Common myeloid progenitor, CD34-positive (primary cell): ENCODE results near the gene BLVRA.
"Not testable (repeated sequence)": the region's sequence is repeated elsewhere in the genome, so short reads cannot be mapped to it uniquely, and the experiment has no call there.

ENCODE experiments used
- CTCF ChIA-PET: fragments of 350-600 bp; sonication (Branson Sonifier 250); formaldehyde crosslinking; loops from one replicate; lab custom pipeline; 2021; ENCODE audit warnings: antibody characterized with exemption; lab: Charles Lee
- POLR2A ChIA-PET: fragments of 350-600 bp; sonication (Branson Sonifier 250); formaldehyde crosslinking; loops from one replicate; lab custom pipeline; 2021; ENCODE audit warnings: antibody characterized with exemption; lab: Charles Lee
- DNase-seq, 3 donors: peaks; one replicate each; pipeline versions ENCODE4 v3.0.0 to v3.0.0-alpha.2; 2013
- H3K27ac ChIP-seq, 2 experiments: 1 replicate in 1 of 2; 2 replicates in 1 of 2; pipeline ENCODE4 v1.7.0; 2013; ENCODE audit warnings: inconsistent platforms in 2 of 2, low read length in 2 of 2, mild to moderate bottlenecking in 2 of 2, low read depth in 1 of 2, moderate library complexity in 1 of 2; ENCODE audit not compliant: severe bottlenecking in 2 of 2, insufficient read depth in 1 of 2, poor library complexity in 1 of 2
- H3K27me3 ChIP-seq, 5 experiments: replicated peaks in 2 of 5; 1 replicate in 3 of 5; 2 replicates in 2 of 5; pipeline versions ENCODE4 v1.6.1 to v1.7.0; 2013; ENCODE audit warnings: low read length in 4 of 5, mild to moderate bottlenecking in 2 of 5, moderate library complexity in 2 of 5, inconsistent platforms in 1 of 5; ENCODE audit not compliant: insufficient read depth in 5 of 5, control insufficient read depth in 4 of 5
- H3K36me3 ChIP-seq, 4 experiments: 1 replicate in 2 of 4; 2 replicates in 2 of 4; pipeline versions ENCODE4 v1.6.1 to v1.7.0; 2013; ENCODE audit warnings: low read length in 3 of 4, control low read depth in 1 of 4, mild to moderate bottlenecking in 1 of 4; ENCODE audit not compliant: control insufficient read depth in 4 of 4, insufficient read depth in 4 of 4
- H3K4me1 ChIP-seq, 4 experiments: 1 replicate in 3 of 4; 2 replicates in 1 of 4; pipeline versions ENCODE4 v1.6.1 to v1.7.1; 2013; ENCODE audit warnings: low read length in 3 of 4, mild to moderate bottlenecking in 3 of 4, control low read depth in 1 of 4, inconsistent platforms in 1 of 4, moderate library complexity in 1 of 4; ENCODE audit not compliant: control insufficient read depth in 4 of 4, insufficient read depth in 4 of 4; ENCODE audit errors: control extremely low read depth in 1 of 4
- H3K4me3 ChIP-seq, 7 experiments: 1 replicate in 4 of 7; 2 replicates in 3 of 7; pipeline versions ENCODE4 v1.5.1 to v1.7.0; 2013; ENCODE audit warnings: mild to moderate bottlenecking in 7 of 7, low read length in 6 of 7, moderate library complexity in 6 of 7, inconsistent platforms in 2 of 7, low read depth in 2 of 7, control low read depth in 1 of 7; ENCODE audit not compliant: insufficient read depth in 4 of 7, control insufficient read depth in 1 of 7; ENCODE audit errors: extremely low read depth in 1 of 7
- H3K9me3 ChIP-seq, 5 experiments: 1 replicate in 4 of 5; 2 replicates in 1 of 5; pipeline versions ENCODE4 v1.6.1 to v1.7.1; 2013; ENCODE audit warnings: low read length in 4 of 5, mild to moderate bottlenecking in 2 of 5, inconsistent platforms in 1 of 5, low read depth in 1 of 5, moderate library complexity in 1 of 5; ENCODE audit not compliant: control insufficient read depth in 4 of 5, insufficient read depth in 2 of 5; ENCODE audit errors: control extremely low read depth in 1 of 5
- WGBS: methylation state at CpG from one replicate; pipeline ENCODE4 v1.1.5; 2013; ENCODE audit not compliant: insufficient coverage; 5-methylcytosine and 5-hydroxymethylcytosine counted together

The BLVRA gene

GRCh38 chr7:43731494-43731893 lies 27.0 kb upstream of the BLVRA start:
- H3K9me3 ChIP-seq, POLR2A ChIA-PET: not testable (repeated sequence)
- CTCF ChIA-PET = interaction anchor here (1.6 to 2.4 kb wide), 2 partner anchors 9 to 149 kb away, joined by 4 to 8 read pairs; partner anchors contain the start of gene STK17A

DNA sequence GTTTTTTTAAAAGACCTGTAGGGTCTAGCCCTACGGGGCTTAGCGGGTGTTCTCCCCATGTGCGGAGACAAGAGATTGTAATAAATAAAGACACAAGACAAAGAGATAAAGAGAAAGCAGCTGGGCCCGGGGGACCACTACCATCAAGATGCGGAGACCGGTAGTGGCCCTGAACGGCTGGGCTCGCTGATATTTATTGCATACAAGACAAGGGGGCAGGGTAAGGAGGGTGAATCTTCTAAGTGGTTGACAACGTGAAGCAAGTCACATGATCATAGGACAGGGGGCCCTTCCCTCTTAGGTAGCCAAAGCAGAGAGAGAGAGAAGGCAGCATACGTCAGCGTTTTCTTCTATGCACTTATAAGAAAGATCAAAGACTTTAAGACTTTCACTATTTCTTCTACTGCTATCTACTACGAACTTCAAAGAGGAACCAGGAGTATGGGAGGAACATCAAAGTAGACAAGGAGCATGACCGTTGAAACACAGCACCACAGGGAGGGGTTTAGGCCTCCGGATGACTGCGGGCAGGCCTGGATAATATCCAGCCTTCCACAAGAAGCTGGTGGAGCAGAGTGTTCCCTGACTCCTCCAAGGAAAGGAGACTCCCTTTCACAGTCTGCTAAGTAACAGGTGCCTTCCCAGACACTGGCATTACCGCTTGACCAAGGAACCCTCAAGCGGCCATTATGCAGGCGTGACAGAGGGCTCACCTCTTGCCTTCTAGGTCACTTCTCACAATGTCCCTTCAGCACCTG lies 23.7 kb upstream of the BLVRA start:
- 93% methylated on average over 6 of the region's 18 CpGs for WGBS
- CTCF ChIA-PET = interaction anchor here (0.8 to 2.1 kb wide), 3 partner anchors 10 to 23 kb away, joined by 3 to 7 read pairs (median 3); partner anchors contain the start of gene BLVRA

More at GRCh38 chr7:43731494-43731893, 27.0 kb upstream of the BLVRA start:
- DNase-seq, H3K27ac ChIP-seq, H3K4me3 ChIP-seq, H3K27me3 ChIP-seq, H3K36me3 ChIP-seq: not testable (repeated sequence)
- peaks cover 3 to 17% (median 11%) of the 10 kb centered on the region in 4 experiments for H3K4me1 ChIP-seq
- WGBS = 100% methylated on average over 1 of the region's 3 CpGs

GRCh38 chr7:43735403-43735801 lies 23.1 kb upstream of the BLVRA start:
- H3K27me3 ChIP-seq = no peaks in the 10 kb centered on the region
- H3K36me3 ChIP-seq = no peaks in the 10 kb centered on the region
- H3K4me3 ChIP-seq = no peak overlapping the region
- WGBS = no CpG with 5 or more reads among the region's 1 CpG
- H3K27ac ChIP-seq = no peak overlapping the region
- H3K9me3 ChIP-seq = no peaks in the 10 kb centered on the region
- H3K4me1 ChIP-seq = peaks cover 0 to 7% (median 4%) of the 10 kb centered on the region in 4 experiments
- POLR2A ChIA-PET = no interaction called here
- no peak for DNase-seq
- CTCF ChIA-PET = interaction anchor here (2.1 kb wide), 1 partner anchor 10 kb away, joined by 7 read pairs; no protein-coding TSS in a partner anchor

More for the DNA sequence above, 23.7 kb upstream of the BLVRA start:
- not testable (repeated sequence) for H3K4me1 ChIP-seq, H3K36me3 ChIP-seq, DNase-seq, H3K4me3 ChIP-seq, H3K9me3 ChIP-seq, H3K27me3 ChIP-seq
- POLR2A ChIA-PET = interaction anchor here (0.6 kb wide), 1 partner anchor 14 kb away, joined by 3 read pairs; no protein-coding TSS in a partner anchor
- peak overlapping the region in 1 of 2 experiments; percentile 25 for H3K27ac ChIP-seq

GRCh38 chr7:43735802-43736603 lies 22.5 kb upstream of the BLVRA start:
- DNase-seq = peak in 1 of 3 donors; percentile 33
- H3K4me1 ChIP-seq = peaks cover 0 to 7% (median 4%) of the 10 kb centered on the region in 4 experiments
- ChIA-PET CTCF (interaction anchor here (1.1 to 2.1 kb wide), 5 partner anchors 9 to 32 kb away, joined by 3 to 7 read pairs (median 4); no protein-coding TSS in a partner anchor), POLR2A (no interaction called here)
- H3K9me3 ChIP-seq = no peaks in the 10 kb centered on the region
- 0% methylated on average over 1 of the region's 2 CpGs for WGBS
- no peak overlapping the region for H3K4me3 ChIP-seq
- peak overlapping the region in 1 of 2 experiments; percentile 14 for H3K27ac ChIP-seq
- no peaks in the 10 kb centered on the region for H3K27me3 ChIP-seq
- no peaks in the 10 kb centered on the region for H3K36me3 ChIP-seq

DNA sequence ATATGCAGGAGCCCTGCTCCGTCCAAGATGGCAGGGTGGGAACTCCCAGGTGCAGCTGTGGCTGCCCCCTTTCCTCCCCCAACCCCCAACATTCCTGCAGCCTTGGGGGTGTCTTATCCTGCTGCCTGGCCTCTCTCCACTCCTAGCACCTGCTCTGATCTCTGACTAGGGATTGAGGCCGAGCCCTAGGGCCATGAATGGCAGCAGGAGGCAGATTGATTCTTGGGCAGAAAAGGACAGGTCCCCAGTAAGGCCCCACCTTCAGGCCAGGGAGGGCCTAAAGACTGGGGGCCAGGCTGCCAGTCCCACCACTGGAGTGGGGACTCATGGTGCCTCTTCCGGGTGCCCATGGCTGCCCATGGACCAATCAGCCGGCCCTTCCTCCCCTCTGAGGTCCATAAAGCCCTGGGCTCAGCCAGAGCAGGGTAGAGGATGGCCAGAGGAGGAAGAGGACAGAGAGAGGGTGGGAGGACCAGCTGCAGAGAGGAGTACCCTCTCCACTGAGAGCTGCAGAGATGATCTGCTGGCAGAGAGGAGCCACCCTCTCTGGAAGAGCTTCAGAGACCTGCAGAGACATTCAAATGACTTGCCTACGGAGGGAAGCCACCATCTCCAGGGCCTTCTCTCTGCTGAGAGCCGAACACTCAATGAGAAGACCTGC lies 20.9 kb upstream of the BLVRA start:
- Histone ChIP-seq H3K4me1 (peaks cover 0 to 7% (median 4%) of the 10 kb centered on the region in 4 experiments), H3K9me3 (no peaks in the 10 kb centered on the region), H3K36me3 (no peaks in the 10 kb centered on the region), H3K27me3 (no peaks in the 10 kb centered on the region), H3K27ac (no peak overlapping the region), H3K4me3 (no peak overlapping the region)
- POLR2A ChIA-PET = no interaction called here
- 82% methylated on average over 2 of the region's 6 CpGs for WGBS
- CTCF ChIA-PET = interaction anchor here (1.1 to 1.5 kb wide), 3 partner anchors 12 to 26 kb away, joined by 3 to 6 read pairs (median 3); no protein-coding TSS in a partner anchor
- DNase-seq = no peak

- no peak overlapping the region for H3K27ac ChIP-seq
- POLR2A ChIA-PET = no interaction called here
- H3K4me1 ChIP-seq = peaks cover 0 to 3% (median 1%) of the 10 kb centered on the region in 4 experiments
- H3K4me3 ChIP-seq = no peak overlapping the region
- no peak for DNase-seq
- CTCF ChIA-PET = no interaction called here
- no peaks in the 10 kb centered on the region for H3K9me3 ChIP-seq
- H3K36me3 ChIP-seq = no peaks in the 10 kb centered on the region
- H3K27me3 ChIP-seq = no peaks in the 10 kb centered on the region
These were observed 15.8 kb upstream of the BLVRA start for GRCh38 chr7:43742692-43743091.
